Naive thymus-derived CD4-positive, alpha-beta T cell (primary cell): ENCODE data around the gene CHPF. TPM values are rescaled to one million over a fixed set of nuclear protein-coding genes. Genes with fewer than 3 reads are reported as not detected.

Experiments used
- ATAC-seq: fragments of 150-1000 bp; cut with Tn5 transposase; 2 replicates; pipeline ENCODE4 v1.10.0; 2021; ENCODE audit warnings: mild to moderate bottlenecking, moderate library complexity
- CTCF ChIA-PET: fragments of 350-600 bp; sonication (Branson Sonifier 250); formaldehyde crosslinking; loops from one replicate; lab custom pipeline; 2021; ENCODE audit warnings: antibody characterized with exemption; lab: Charles Lee
- POLR2A ChIA-PET: fragments of 350-600 bp; sonication (Branson Sonifier 250); formaldehyde crosslinking; loops from one replicate; lab custom pipeline; 2021; ENCODE audit warnings: antibody characterized with exemption, inconsistent platforms; lab: Charles Lee
- DNase-seq, 9 donors: peaks; one replicate each; pipeline versions ENCODE4 v3.0.0 to v3.0.0-alpha.2; 2020 to 2022; ENCODE audit warnings: mixed read lengths in 1 of 9
- H3K27ac ChIP-seq: one replicate; pipeline ENCODE4 v1.7.0; 2013; ENCODE audit warnings: mild to moderate bottlenecking, low read depth, low read length, moderate library complexity
- H3K27me3 ChIP-seq, 2 donors: one replicate each; pipeline ENCODE4 v1.7.0; 2013; ENCODE audit warnings: low read length in 2 of 2, mild to moderate bottlenecking in 2 of 2, moderate library complexity in 2 of 2; ENCODE audit not compliant: control insufficient read depth in 2 of 2, insufficient read depth in 2 of 2
- H3K36me3 ChIP-seq, 3 experiments: 1 replicate in 2 of 3; 2 replicates in 1 of 3; pipeline ENCODE4 v1.7.0; 2013; ENCODE audit warnings: low read length in 3 of 3, mild to moderate bottlenecking in 3 of 3, moderate library complexity in 1 of 3; ENCODE audit not compliant: insufficient read depth in 3 of 3, control insufficient read depth in 2 of 3
- H3K4me1 ChIP-seq, 2 donors: one replicate each; pipeline ENCODE4 v1.7.0; 2013; ENCODE audit warnings: low read length in 2 of 2, mild to moderate bottlenecking in 2 of 2, moderate library complexity in 1 of 2; ENCODE audit not compliant: control insufficient read depth in 2 of 2, insufficient read depth in 2 of 2
- H3K4me3 ChIP-seq: 2 replicates; pipeline ENCODE4 v1.7.0; 2013; ENCODE audit warnings: mild to moderate bottlenecking, low read length
- H3K9me3 ChIP-seq, 3 experiments: 1 replicate in 2 of 3; 2 replicates in 1 of 3; pipeline ENCODE4 v1.7.0; 2013; ENCODE audit warnings: low read length in 3 of 3; ENCODE audit not compliant: control insufficient read depth in 2 of 3
- H3K27ac Mint-ChIP-seq, 9 donors: one replicate each; pipeline ENCODE4 v1.8.0; 2020 to 2022; ENCODE audit warnings: mixed read lengths in 9 of 9, mild to moderate bottlenecking in 8 of 9, moderate library complexity in 5 of 9, inconsistent platforms in 2 of 9
- H3K27me3 Mint-ChIP-seq, 5 donors: one replicate each; pipeline ENCODE4 v1.8.0; 2021 to 2022; ENCODE audit warnings: mixed read lengths in 5 of 5, mild to moderate bottlenecking in 1 of 5
- H3K36me3 Mint-ChIP-seq, 5 donors: one replicate each; pipeline ENCODE4 v1.8.0; 2020 to 2022; ENCODE audit warnings: mixed read lengths in 5 of 5, mild to moderate bottlenecking in 3 of 5, inconsistent platforms in 1 of 5
- H3K4me1 Mint-ChIP-seq, 7 donors: one replicate each; pipeline ENCODE4 v1.8.0; 2020 to 2022; ENCODE audit warnings: mixed read lengths in 7 of 7, mild to moderate bottlenecking in 3 of 7, inconsistent platforms in 1 of 7
- H3K4me3 Mint-ChIP-seq, 10 donors: one replicate each; pipeline ENCODE4 v1.8.0; 2020 to 2022; ENCODE audit warnings: mild to moderate bottlenecking in 10 of 10, mixed read lengths in 10 of 10, moderate library complexity in 6 of 10, inconsistent platforms in 2 of 10
- H3K9me3 Mint-ChIP-seq, 11 donors: one replicate each; pipeline ENCODE4 v1.8.0; 2020 to 2022; ENCODE audit warnings: mixed read lengths in 11 of 11, mild to moderate bottlenecking in 4 of 11, inconsistent platforms in 1 of 11, moderate library complexity in 1 of 11
- intact Hi-C, 2 donors: fragments of 100-400 bp; cut with micrococcal nuclease; formaldehyde crosslinking; loops; one replicate each; pipeline ENCODE4 v1.15.1; 2023
- polyA plus RNA-seq, 2 donors: library from polyadenylated mRNA; unstranded; fragments of 300-500 nt; fragmentation: Illumina TruSeq; gene quantifications; one replicate each; pipeline ENCODE4 v1.2.3, GENCODE V29; 2021
- total RNA-seq, 6 experiments: library from RNA in 5 of 6; stranded (reverse) in 5 of 6; gene quantifications; 1 replicate in 5 of 6; 2 replicates in 1 of 6; pipeline ENCODE4 v1.2.3 and lab custom pipeline; 2021 to 2026

CHPF gene
- total and polyA plus RNA-seq, 7 experiments from 2014 or later = 4.1 to 15.3 (median 5.7) TPM

- Histone ChIP-seq H3K27ac (no peak overlapping the region), H3K9me3 (no peaks in the 10 kb centered on the region), H3K4me1 (no peaks in the 10 kb centered on the region), H3K36me3 (no peaks in the 10 kb centered on the region), H3K4me3 (no peak overlapping the region), H3K27me3 (no peaks in the 10 kb centered on the region)
- Mint-ChIP-seq H3K4me3 (no peak overlapping the region), H3K27ac (no peak overlapping the region), H3K9me3 (no peaks in the 10 kb centered on the region), H3K4me1 (no peaks in the 10 kb centered on the region), H3K27me3 (peaks cover 2 to 43% (median 11%) of the 10 kb centered on the region in 5 donors), H3K36me3 (no peaks in the 10 kb centered on the region)
- DNase-seq (no peak), ATAC-seq (no peak)
- ChIA-PET CTCF (interaction anchor here (0.6 to 1.6 kb wide), 2 partner anchors 21 to 644 kb away, joined by 3 to 10 read pairs; no protein-coding TSS in a partner anchor), POLR2A (no interaction called here)
- intact Hi-C loops = no loop called here
Observed at GRCh38 chr2:219562049-219563020, 18.7 kb upstream of the CHPF start.

GRCh38 chr2:219561179-219562048 is 17.8 kb upstream of the CHPF start:
- POLR2A ChIA-PET = no interaction called here
- intact Hi-C loops = loop anchor here in 1 of 2 donors (2.0 kb wide), 1 partner anchor 19 kb away; the partner anchor contains the start of gene CHPF
- no peaks in the 10 kb centered on the region for H3K36me3 ChIP-seq
- ATAC-seq = no peak
- no peaks in the 10 kb centered on the region for H3K4me1 ChIP-seq
- no peaks in the 10 kb centered on the region for H3K9me3 ChIP-seq
- H3K27me3 ChIP-seq = no peaks in the 10 kb centered on the region
- Mint-ChIP-seq H3K4me1 (no peaks in the 10 kb centered on the region), H3K4me3 (no peak overlapping the region), H3K27ac (no peak overlapping the region), H3K36me3 (no peaks in the 10 kb centered on the region), H3K27me3 (peaks cover 2 to 42% (median 15%) of the 10 kb centered on the region in 5 donors), H3K9me3 (no peaks in the 10 kb centered on the region)
- CTCF ChIA-PET = interaction anchor here (1.3 to 1.7 kb wide), 4 partner anchors 9 to 23 kb away, joined by 4 to 10 read pairs (median 4); partner anchors contain the start of genes CHPF, OBSL1 and TMEM198
- DNase-seq = no peak
- H3K27ac ChIP-seq = no peak overlapping the region
- no peak overlapping the region for H3K4me3 ChIP-seq

GRCh38 chr2:219560893-219561178 is 17.2 kb upstream of the CHPF start:
- H3K27me3 Mint-ChIP-seq = peaks cover 0 to 37% (median 16%) of the 10 kb centered on the region in 5 donors
- no peaks in the 10 kb centered on the region for H3K9me3 Mint-ChIP-seq
- H3K36me3 Mint-ChIP-seq = no peaks in the 10 kb centered on the region
- no peak for DNase-seq
- intact Hi-C loops = loop anchor here (1.0 to 2.0 kb wide), 3 partner anchors 18 to 158 kb away; partner anchors contain the start of gene CHPF (in 1 of the 2)
- Histone ChIP-seq H3K9me3 (no peaks in the 10 kb centered on the region), H3K4me3 (no peak overlapping the region), H3K4me1 (no peaks in the 10 kb centered on the region), H3K27ac (no peak overlapping the region), H3K27me3 (no peaks in the 10 kb centered on the region), H3K36me3 (no peaks in the 10 kb centered on the region)
- H3K4me3 Mint-ChIP-seq = no peak overlapping the region
- H3K27ac Mint-ChIP-seq = no peak overlapping the region
- POLR2A ChIA-PET = interaction anchor here (1.5 kb wide), 1 partner anchor 12 kb away, joined by 3 read pairs; no protein-coding TSS in a partner anchor
- no peaks in the 10 kb centered on the region for H3K4me1 Mint-ChIP-seq
- no peak for ATAC-seq
- CTCF ChIA-PET = interaction anchor here (1.3 to 1.7 kb wide), 5 partner anchors 10 to 23 kb away, joined by 4 to 10 read pairs (median 5); partner anchors contain the start of genes CHPF, OBSL1 and TMEM198

GRCh38 chr2:219560037-219560892 is 16.7 kb upstream of the CHPF start:
- Histone ChIP-seq H3K27ac (no peak overlapping the region), H3K27me3 (no peaks in the 10 kb centered on the region), H3K9me3 (no peaks in the 10 kb centered on the region), H3K36me3 (no peaks in the 10 kb centered on the region), H3K4me3 (no peak overlapping the region), H3K4me1 (no peaks in the 10 kb centered on the region)
- intact Hi-C loops = loop anchor here (1.0 to 2.0 kb wide), 3 partner anchors 17 to 157 kb away; partner anchors contain the start of gene CHPF (in 1 of the 2)
- no peaks in the 10 kb centered on the region for H3K36me3 Mint-ChIP-seq
- ChIA-PET CTCF (interaction anchor here (0.6 to 1.7 kb wide), 6 partner anchors 11 to 82 kb away, joined by 4 to 8 read pairs (median 4); partner anchors contain the start of genes CHPF, OBSL1 and TMEM198), POLR2A (interaction anchor here (1.5 kb wide), 1 partner anchor 11 kb away, joined by 3 read pairs; no protein-coding TSS in a partner anchor)
- ATAC-seq = peak; percentile 67
- no peak overlapping the region for H3K4me3 Mint-ChIP-seq
- no peaks in the 10 kb centered on the region for H3K9me3 Mint-ChIP-seq
- H3K27me3 Mint-ChIP-seq = peaks cover 2 to 41% (median 16%) of the 10 kb centered on the region in 5 donors
- H3K27ac Mint-ChIP-seq = no peak overlapping the region
- peak in 2 of 9 donors; percentile 33 to 41 for DNase-seq
- H3K4me1 Mint-ChIP-seq = no peaks in the 10 kb centered on the region

- intact Hi-C loops = no loop called here
- Histone ChIP-seq H3K4me3 (no peak overlapping the region), H3K27ac (no peak overlapping the region), H3K27me3 (no peaks in the 10 kb centered on the region), H3K36me3 (no peaks in the 10 kb centered on the region), H3K4me1 (no peaks in the 10 kb centered on the region), H3K9me3 (no peaks in the 10 kb centered on the region)
- no peak overlapping the region for H3K27ac Mint-ChIP-seq
- no peaks in the 10 kb centered on the region for H3K9me3 Mint-ChIP-seq
- no peak overlapping the region for H3K4me3 Mint-ChIP-seq
- H3K36me3 Mint-ChIP-seq = no peaks in the 10 kb centered on the region
- DNase-seq (no peak), ATAC-seq (no peak)
- peaks cover 4 to 46% (median 13%) of the 10 kb centered on the region in 5 donors for H3K27me3 Mint-ChIP-seq
- POLR2A ChIA-PET = interaction anchor here (1.5 kb wide), 1 partner anchor 10 kb away, joined by 3 read pairs; no protein-coding TSS in a partner anchor
- CTCF ChIA-PET = interaction anchor here (0.6 to 1.7 kb wide), 5 partner anchors 16 to 83 kb away, joined by 4 to 8 read pairs (median 5); partner anchors contain the start of genes CHPF and TMEM198
- H3K4me1 Mint-ChIP-seq = no peaks in the 10 kb centered on the region
Observed at GRCh38 chr2:219559156-219559915, 15.7 kb upstream of the CHPF start.
